HepG2 (cell line): ENCODE measurements around the gene FAM114A1. TPM values are rescaled to one million over a fixed set of nuclear protein-coding genes. Genes with fewer than 3 reads are reported as not detected.

ENCODE experiments used
- ASH2L ChIP-seq: fragments of 300-600, 200-600 bp; sonication (generic); IDR thresholded peaks from 2 replicates; pipeline ENCODE4 v1.7.0; 2017; ENCODE audit warnings: low read depth, mild to moderate bottlenecking, moderate library complexity, mixed read lengths, low read length; ENCODE audit not compliant: insufficient read length
- ATF6 ChIP-seq: sonication (generic); formaldehyde crosslinking; conservative IDR thresholded peaks from 2 replicates; pipeline ENCODE4 v1.4.0; 2020; ENCODE audit warnings: missing genetic modification reagents
- KDM1A ChIP-seq: IDR thresholded peaks from 2 replicates; pipeline ENCODE4 v1.6.1; 2016; ENCODE audit warnings: missing compliant biosample characterization
- SIN3A ChIP-seq: IDR thresholded peaks from 2 replicates; pipeline ENCODE4 v1.6.1; 2011; ENCODE audit warnings: low read depth, mild to moderate bottlenecking, control low read depth, low read length, borderline replicate concordance
- TSC22D2 ChIP-seq: sonication (generic); formaldehyde crosslinking; IDR thresholded peaks from 2 replicates; pipeline ENCODE4 v1.5.1; 2020; ENCODE audit warnings: missing genetic modification reagents, mild to moderate bottlenecking, borderline replicate concordance
- ZBED4 ChIP-seq: sonication (generic); formaldehyde crosslinking; IDR thresholded peaks from 2 replicates; pipeline ENCODE4 v1.4.0; 2020; ENCODE audit warnings: missing genetic modification reagents, borderline replicate concordance
- ZNF263 ChIP-seq: sonication (generic); formaldehyde crosslinking; IDR thresholded peaks from 2 replicates; pipeline ENCODE4 v1.4.0; 2020; ENCODE audit warnings: missing genetic modification reagents
- ZNF776 ChIP-seq: sonication (generic); formaldehyde crosslinking; IDR thresholded peaks from 2 replicates; pipeline ENCODE4 v1.4.0; 2020; ENCODE audit warnings: mild to moderate bottlenecking, missing genetic modification reagents
- polyA plus RNA-seq, 8 experiments: library from polyadenylated mRNA; depleted of rRNA in 3 of 8; stranded (reverse) in 7 of 8; unstranded in 1 of 8; fragments of >200 nt; fragmentation: Illumina TruSeq in 4 of 8; extraction: Trizol in 4 of 8; gene quantifications; 2 replicates each; pipeline versions ENCODE4 v1.2.1 to v1.2.3, GENCODE V29; 2011 to 2016; ENCODE audit warnings: low read depth in 4 of 8, missing spikeins in 1 of 8, mixed read lengths in 1 of 8; ENCODE audit not compliant: insufficient read depth in 1 of 8
- total RNA-seq, 5 experiments: library from RNA; depleted of rRNA; stranded (reverse); fragments of >200 nt; fragmentation: Illumina TruSeq; extraction: Trizol; gene quantifications; 2 replicates each; pipeline ENCODE4 v1.2.3, GENCODE V29; 2016; ENCODE audit warnings: low read depth in 1 of 5

The FAM114A1 gene
- total and polyA plus RNA-seq, 2 of the 13 experiments (the other 11 are each of a cell fraction or from before 2014, with no cell fraction given), result 61.0 to 76.9 TPM

GRCh38 chr4:38958453-38959190, 91.0 kb downstream of the FAM114A1 start (continued):
- TF ChIP-seq ASH2L, result no peak
- TF ChIP-seq SIN3A, result no peak
- TF ChIP-seq TSC22D2 (CRISPR knock-in tag), result no peak
- no peak for TF ChIP-seq ZBED4 (CRISPR knock-in tag)
- TF ChIP-seq ATF6, result no peak
- TF ChIP-seq KDM1A (CRISPR knock-in tag), result no peak
- TF ChIP-seq ZNF776 (CRISPR knock-in tag), result no peak
- TF ChIP-seq ZNF263, result no peak
- TF ChIP-seq, all 625 proteins: peak for 0
